Neural progenitor cell (in vitro differentiated cells): ENCODE measurements around the gene ATP4A. TPM values are rescaled to one million over a fixed set of nuclear protein-coding genes. Genes with fewer than 3 reads are reported as not detected.

Source experiments
- DNase-seq: peaks from one replicate; pipeline ENCODE4 v3.0.0-alpha.2; 2016; ENCODE audit warnings: low spot score
- H2AFZ ChIP-seq: fragments of 200-600 bp; sonication (generic); replicated peaks from 2 replicates; pipeline ENCODE4 v1.6.1; 2016; ENCODE audit warnings: antibody characterized with exemption
- H3F3A ChIP-seq: fragments of 200-600 bp; sonication (generic); 2 replicates; pipeline ENCODE4 v1.6.1; 2016; ENCODE audit warnings: antibody characterized with exemption, low read depth
- H3K27ac ChIP-seq: fragments of 200-600 bp; sonication (generic); 2 replicates; pipeline ENCODE4 v1.5.1; 2016; ENCODE audit warnings: mild to moderate bottlenecking
- H3K27me3 ChIP-seq: fragments of 200-600 bp; sonication (generic); 2 replicates; pipeline ENCODE4 v1.6.1; 2016; ENCODE audit warnings: mild to moderate bottlenecking, moderate library complexity
- H3K36me3 ChIP-seq: fragments of 200-600 bp; sonication (generic); 2 replicates; pipeline ENCODE4 v1.5.1; 2016
- H3K4me1 ChIP-seq: fragments of 200-600 bp; sonication (generic); 2 replicates; pipeline ENCODE4 v1.6.1; 2016; ENCODE audit warnings: mixed run types
- H3K4me2 ChIP-seq: fragments of 200-600 bp; sonication (generic); 2 replicates; pipeline ENCODE4 v1.6.1; 2016
- H3K4me3 ChIP-seq: fragments of 200-600 bp; sonication (generic); 2 replicates; pipeline ENCODE4 v1.5.1; 2016
- H3K79me2 ChIP-seq: fragments of 200-600 bp; sonication (generic); 2 replicates; pipeline ENCODE4 v1.6.1; 2016; ENCODE audit warnings: low read depth
- H3K9ac ChIP-seq: fragments of 200-600 bp; sonication (generic); 2 replicates; pipeline ENCODE4 v1.6.1; 2016
- H3K9me3 ChIP-seq: fragments of 200-600 bp; sonication (generic); 2 replicates; pipeline ENCODE4 v1.5.1; 2016; ENCODE audit warnings: low read depth
- H4K20me1 ChIP-seq: fragments of 200-600 bp; sonication (generic); 2 replicates; pipeline ENCODE4 v1.6.1; 2016; ENCODE audit warnings: low read depth
- H3K27ac Mint-ChIP-seq: 3 replicates; pipeline ENCODE4 v1.8.0; 2021; ENCODE audit warnings: mixed read lengths
- H3K27me3 Mint-ChIP-seq: 2 replicates; pipeline ENCODE4 v1.8.0; 2022; ENCODE audit warnings: low read depth, mild to moderate bottlenecking, inconsistent platforms, moderate library complexity, mixed read lengths; ENCODE audit not compliant: insufficient read depth
- H3K36me3 Mint-ChIP-seq: 3 replicates; pipeline ENCODE4 v1.8.0; 2021; ENCODE audit warnings: mixed read lengths
- H3K4me1 Mint-ChIP-seq: 3 replicates; pipeline ENCODE4 v1.8.0; 2021; ENCODE audit warnings: mixed read lengths
- H3K4me3 Mint-ChIP-seq: 3 replicates; pipeline ENCODE4 v1.8.0; 2021; ENCODE audit warnings: mild to moderate bottlenecking, moderate library complexity, mixed read lengths
- H3K9me3 Mint-ChIP-seq: 3 replicates; pipeline ENCODE4 v1.8.0; 2020; ENCODE audit warnings: mixed read lengths
- CTCF ChIP-seq: fragments of 200-600 bp; sonication (generic); IDR thresholded peaks from 2 replicates; pipeline ENCODE4 v1.5.1; 2017; ENCODE audit warnings: antibody characterized with exemption, mild to moderate bottlenecking
- EZH2 ChIP-seq: fragments of 200-600 bp; sonication (generic); IDR thresholded peaks from 2 replicates; pipeline ENCODE4 v1.6.1; 2017; ENCODE audit warnings: antibody characterized with exemption, mild to moderate bottlenecking, moderate library complexity
- EZH2phosphoT487 ChIP-seq: fragments of 200-600 bp; sonication (generic); IDR thresholded peaks from 2 replicates; pipeline ENCODE4 v1.6.1; 2017; ENCODE audit warnings: antibody characterized with exemption
- total RNA-seq: library from RNA; depleted of rRNA; stranded (reverse); fragments of >200 nt; gene quantifications from 2 replicates; pipeline ENCODE4 v1.2.3, GENCODE V29; 2015; ENCODE audit warnings: low replicate concordance

Gene ATP4A
- total RNA-seq, 1 donor from 2014 or later, result not detected

- no peak overlapping the region for H3K4me3 Mint-ChIP-seq
- DNase-seq, result no peak
- TF ChIP-seq CTCF (no peak), EZH2phosphoT487 (no peak), EZH2 (no peak)
- Histone ChIP-seq H3K9me3 (no peaks in the 10 kb centered on the region), H3K27ac (no peak overlapping the region), H3K4me2 (no peak overlapping the region), H3K79me2 (no peaks in the 10 kb centered on the region), H3K4me3 (no peak overlapping the region), H3K4me1 (no peaks in the 10 kb centered on the region), H3F3A (no peaks in the 10 kb centered on the region), H2AFZ (no peak overlapping the region), H3K27me3 (no peaks in the 10 kb centered on the region), H4K20me1 (peaks cover 4% of the 10 kb centered on the region), H3K36me3 (no peaks in the 10 kb centered on the region), H3K9ac (no peak overlapping the region)
- peaks cover 12% of the 10 kb centered on the region for H3K27me3 Mint-ChIP-seq
- H3K36me3 Mint-ChIP-seq, result no peaks in the 10 kb centered on the region
- H3K4me1 Mint-ChIP-seq, result peaks cover 4% of the 10 kb centered on the region
- H3K27ac Mint-ChIP-seq, result no peak overlapping the region
- no peaks in the 10 kb centered on the region for H3K9me3 Mint-ChIP-seq
These were observed 62.8 kb downstream of the ATP4A start for GRCh38 chr19:35500611-35501010.

Other genes starting within 250 kb of the ATP4A start
- 0.62 TPM in 1 of 2 replicates, not detected in the other for gene CD22, start 234.5 kb downstream of the ATP4A start, total RNA-seq
- 0.06 TPM in 1 of 2 replicates, not detected in the other for gene FFAR1, start 215.8 kb downstream of the ATP4A start, total RNA-seq
- not detected in 2 replicates for gene FFAR3, start 205.2 kb downstream of the ATP4A start, total RNA-seq
- gene GPR42, start 192.6 kb downstream of the ATP4A start, total RNA-seq, result not detected in 2 replicates
- gene FFAR2, start 115.4 kb downstream of the ATP4A start, total RNA-seq, result not detected in 2 replicates
- gene KRTDAP, start 73.2 kb downstream of the ATP4A start, total RNA-seq, result not detected in 2 replicates
- 175 and 208 TPM in 2 replicates for gene DMKN, start 50.0 kb downstream of the ATP4A start, total RNA-seq
- not detected in 2 replicates for gene SBSN, start 35.3 kb downstream of the ATP4A start, total RNA-seq
- not detected in 2 replicates for gene GAPDHS, start 30.2 kb downstream of the ATP4A start, total RNA-seq
- gene TMEM147, start 18.0 kb downstream of the ATP4A start, total RNA-seq, result 57.8 and 81.7 TPM in 2 replicates
- 0.34 TPM in 1 of 2 replicates, not detected in the other for gene PMIS2, start 22.5 kb upstream of the ATP4A start, total RNA-seq
- 12.4 and 27.8 TPM in 2 replicates for gene HAUS5, start 49.1 kb upstream of the ATP4A start, total RNA-seq
- gene RBM42, start 65.4 kb upstream of the ATP4A start, total RNA-seq, result 20.1 and 53.7 TPM in 2 replicates
- 0.71 TPM in 1 of 2 replicates, not detected in the other for gene ETV2, start 78.1 kb upstream of the ATP4A start, total RNA-seq
- 403 and 511 TPM in 2 replicates for gene COX6B1, start 84.7 kb upstream of the ATP4A start, total RNA-seq
- 1.3 TPM in 1 of 2 replicates, not detected in the other for gene UPK1A, start 102.9 kb upstream of the ATP4A start, total RNA-seq
- gene ZBTB32, start 140.9 kb upstream of the ATP4A start, total RNA-seq, result not detected in 2 replicates
- gene KMT2B, start 154.3 kb upstream of the ATP4A start, total RNA-seq, result 12.6 and 16.0 TPM in 2 replicates
- gene IGFLR1, start 178.8 kb upstream of the ATP4A start, total RNA-seq, result 5.0 and 9.2 TPM in 2 replicates
- gene U2AF1L4, start 181.8 kb upstream of the ATP4A start, total RNA-seq, result 17.2 and 27.9 TPM in 2 replicates
- gene PSENEN, start 182.0 kb upstream of the ATP4A start, total RNA-seq, result 10.9 and 29.6 TPM in 2 replicates
- gene LIN37, start 184.9 kb upstream of the ATP4A start, total RNA-seq, result 11.4 and 12.4 TPM in 2 replicates
- not detected in 2 replicates for gene HSPB6, start 193.4 kb upstream of the ATP4A start, total RNA-seq
- gene PROSER3, start 194.5 kb upstream of the ATP4A start, total RNA-seq, result 7.1 and 13.4 TPM in 2 replicates
- 6.5 and 15.1 TPM in 2 replicates for gene ARHGAP33, start 211.9 kb upstream of the ATP4A start, total RNA-seq
- gene PRODH2, start 249.2 kb upstream of the ATP4A start, total RNA-seq, result not detected in 2 replicates